GM18858 (cell line): ENCODE results near the gene IRAK2.
A peak's percentile ranks its signal among the peaks of the same experiment; 100 is the strongest.

Experiments
- ATAC-seq: cut with Tn5 transposase; IDR thresholded peaks from one replicate; pipeline ENCODE4 v1.9.1; 2021; ENCODE audit not compliant: unreplicated experiment

Gene IRAK2

DNA sequence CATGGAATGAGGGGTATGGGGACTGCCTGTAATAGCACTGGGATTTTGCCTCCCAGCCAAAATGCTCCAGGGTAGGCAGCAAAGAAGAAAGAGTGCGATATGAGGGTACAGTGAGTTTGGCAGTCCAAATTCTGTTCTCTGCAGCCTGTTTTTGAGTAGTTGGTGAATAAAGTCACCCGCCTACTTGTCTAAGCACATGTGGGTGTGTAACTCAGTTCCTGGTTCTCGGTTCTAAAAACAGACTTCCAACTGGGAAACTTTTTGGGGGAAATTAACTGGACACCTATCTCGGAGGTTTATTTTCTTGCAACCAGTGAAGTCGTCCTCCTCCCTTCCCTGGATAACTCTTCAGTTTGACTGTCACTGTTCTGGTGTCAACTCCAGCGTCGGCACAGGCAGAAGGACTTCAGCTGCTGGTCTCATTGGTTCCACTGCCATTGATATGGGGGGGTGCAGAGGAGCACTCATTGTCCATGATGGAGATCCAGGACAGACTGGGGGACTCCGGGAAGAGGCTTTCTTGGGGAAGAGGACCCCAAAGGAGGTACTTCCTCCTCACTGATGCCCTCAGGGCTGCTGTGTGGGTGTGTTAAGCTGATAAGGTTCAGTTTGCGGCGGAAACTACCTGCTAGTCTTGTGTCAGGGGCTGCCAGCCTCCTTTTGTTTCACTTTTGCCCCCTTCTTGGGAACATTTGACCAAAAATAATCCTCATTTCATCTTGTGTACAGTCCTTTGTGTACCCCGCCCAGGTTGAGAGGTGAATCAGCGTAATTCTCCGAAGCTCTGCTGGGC lies 114.9 kb downstream of the IRAK2 start:
- no peak for ATAC-seq

DNA sequence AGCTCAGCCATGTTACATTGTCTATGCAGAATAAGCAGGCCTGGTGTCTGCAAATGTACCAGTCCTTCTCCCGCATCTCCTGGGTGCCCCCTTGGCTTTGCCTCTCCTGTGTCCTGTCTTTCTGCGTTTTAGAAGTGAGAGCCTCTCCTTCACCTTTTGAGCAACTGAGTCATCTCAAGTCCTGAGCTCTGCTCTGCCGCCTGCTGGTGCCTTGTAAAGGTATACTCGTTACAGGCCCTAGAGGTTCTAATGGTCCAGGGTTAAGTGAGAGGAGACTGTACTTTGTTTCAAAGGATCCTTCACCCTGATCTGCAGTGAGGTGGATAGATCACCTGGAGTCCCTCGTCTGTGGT lies 115.4 kb downstream of the IRAK2 start:
- no peak for ATAC-seq

DNA sequence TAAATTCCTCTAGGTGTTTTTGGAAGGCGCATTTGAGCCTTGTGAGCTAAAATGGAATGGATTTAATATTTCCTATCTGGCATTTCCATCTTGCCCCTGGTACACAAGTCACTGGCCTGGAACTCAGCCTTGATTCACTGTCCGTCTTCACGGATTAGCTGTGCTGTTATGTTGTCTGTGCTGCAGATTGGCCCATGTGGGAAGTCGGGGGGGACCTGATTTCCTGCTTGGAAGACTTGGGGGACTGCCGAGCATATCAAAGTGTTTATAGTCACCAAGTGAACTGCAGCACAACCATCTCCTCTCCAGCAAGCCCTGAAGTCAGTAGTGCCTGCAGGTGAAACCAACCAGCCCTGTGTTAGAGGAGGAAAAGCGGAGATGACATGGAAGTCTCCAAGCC lies 115.9 kb downstream of the IRAK2 start:
- no peak for ATAC-seq

DNA sequence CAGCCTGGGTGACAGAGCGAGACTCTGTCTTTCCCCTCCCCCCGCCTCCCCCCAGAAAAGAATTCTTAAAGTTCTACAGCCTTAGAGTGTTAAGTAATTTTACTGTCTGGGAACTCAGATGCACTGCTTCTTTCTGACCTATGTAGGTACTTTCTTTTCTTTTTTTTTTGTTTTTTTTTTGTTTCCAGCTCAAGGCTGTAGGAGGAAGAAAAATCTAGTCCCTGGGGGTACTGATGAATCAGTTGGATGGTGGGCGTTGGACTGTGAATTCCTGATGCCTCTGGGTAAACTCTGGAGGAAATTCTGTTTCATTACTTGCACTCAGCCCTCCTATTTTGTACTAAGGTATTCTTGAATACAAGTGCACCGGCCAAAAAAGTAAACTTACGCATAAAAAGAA lies 117.2 kb downstream of the IRAK2 start:
- no peak for ATAC-seq

DNA sequence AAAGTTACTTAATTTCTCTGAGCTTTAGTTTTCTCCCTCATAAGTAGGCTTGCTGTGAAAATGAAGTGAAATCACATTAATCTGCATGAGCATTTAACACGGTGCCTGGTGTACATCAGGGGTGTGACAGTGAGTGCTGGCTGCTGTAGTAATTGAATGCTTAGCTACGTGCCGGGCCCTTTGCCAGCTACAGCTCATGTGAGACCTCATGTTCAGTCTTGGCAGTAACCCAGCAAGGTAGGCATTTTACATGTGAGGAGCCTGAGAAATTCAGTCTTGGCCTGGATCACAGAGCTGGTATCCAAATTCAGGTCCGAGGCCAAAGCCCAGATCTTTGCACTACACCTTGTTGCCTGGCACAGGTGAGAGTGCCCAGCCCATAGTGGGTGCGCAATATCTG lies 118.9 kb downstream of the IRAK2 start:
- no peak for ATAC-seq

DNA sequence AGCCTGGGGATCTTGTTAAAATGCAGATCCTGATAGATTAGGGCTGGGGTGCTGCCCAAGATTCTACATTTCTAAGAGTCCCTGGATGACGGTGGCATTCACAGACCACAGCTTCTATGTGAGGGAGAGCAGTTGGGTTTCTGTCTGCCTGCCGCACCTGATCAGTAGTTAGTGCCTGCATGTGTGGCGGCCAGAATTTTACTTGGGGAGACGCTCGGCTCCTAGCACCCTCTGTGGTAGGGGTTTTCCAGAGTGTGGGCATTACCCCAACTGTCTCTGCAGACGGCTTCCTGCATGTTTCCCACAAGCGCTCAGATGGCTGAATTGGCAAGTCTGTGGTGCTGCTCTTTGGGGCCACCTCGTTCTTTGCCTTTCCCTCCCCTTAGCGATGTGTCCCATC lies 119.8 kb downstream of the IRAK2 start:
- no peak for ATAC-seq

DNA sequence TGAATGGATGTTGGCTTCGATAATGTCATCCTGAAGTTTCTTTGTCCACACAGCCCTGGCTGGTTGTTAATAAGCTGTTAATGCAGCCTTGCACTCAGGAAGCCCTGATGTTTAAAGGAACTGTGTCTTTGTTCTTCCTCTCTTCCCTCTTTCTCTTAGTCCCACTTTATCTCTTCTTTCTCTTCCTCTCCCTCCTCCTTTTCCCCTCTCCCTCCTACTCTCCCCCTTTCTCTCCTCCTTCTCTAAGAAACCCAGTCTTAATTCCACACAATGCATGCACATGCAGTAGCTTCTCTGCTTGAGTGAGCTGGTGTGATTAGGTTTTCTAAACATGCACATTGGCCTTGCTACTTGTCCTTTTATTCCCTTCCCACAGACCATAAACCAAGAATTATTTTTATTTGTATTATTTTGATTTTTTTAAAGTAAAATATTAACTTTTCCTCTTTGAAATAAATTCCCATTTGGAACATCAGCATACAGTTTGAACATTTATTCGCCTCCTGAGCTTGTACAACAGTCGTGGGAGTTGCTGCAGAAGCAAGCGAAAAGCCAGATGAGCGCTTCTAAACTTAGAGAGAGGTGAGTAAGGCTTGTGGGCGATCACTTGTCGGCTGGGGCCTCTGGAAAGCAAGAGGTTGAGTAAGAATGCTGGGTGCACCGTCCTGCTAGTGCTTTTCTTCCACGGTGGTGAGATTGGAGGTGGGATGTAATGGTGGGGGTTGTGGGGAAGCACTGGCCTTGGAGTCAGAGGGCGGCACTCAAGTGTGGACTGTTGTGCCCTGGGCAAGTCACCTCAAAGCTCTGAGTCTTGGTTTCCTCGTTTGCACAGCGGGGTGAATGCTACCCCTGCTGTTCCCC lies 120.8 kb downstream of the IRAK2 start:
- no peak for ATAC-seq

DNA sequence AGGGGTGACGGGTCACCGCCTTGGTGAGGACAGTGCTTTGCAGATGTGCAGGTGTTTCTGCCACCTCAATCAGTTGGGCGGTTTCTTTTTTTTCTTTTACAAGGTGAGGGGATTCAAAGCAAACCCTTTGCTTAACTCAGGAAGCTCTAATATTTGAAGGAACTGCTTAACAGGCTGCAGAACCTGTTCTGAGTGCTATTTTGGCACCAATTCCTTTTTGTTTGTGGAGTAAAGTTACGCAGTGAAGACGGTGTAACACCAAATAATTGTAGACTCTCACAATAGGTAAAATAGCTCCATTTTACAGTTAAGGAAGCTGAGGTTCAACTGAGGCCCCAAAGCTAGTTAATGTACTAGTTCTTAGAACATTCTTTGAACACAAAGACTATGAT lies 121.4 kb downstream of the IRAK2 start:
- no peak for ATAC-seq

DNA sequence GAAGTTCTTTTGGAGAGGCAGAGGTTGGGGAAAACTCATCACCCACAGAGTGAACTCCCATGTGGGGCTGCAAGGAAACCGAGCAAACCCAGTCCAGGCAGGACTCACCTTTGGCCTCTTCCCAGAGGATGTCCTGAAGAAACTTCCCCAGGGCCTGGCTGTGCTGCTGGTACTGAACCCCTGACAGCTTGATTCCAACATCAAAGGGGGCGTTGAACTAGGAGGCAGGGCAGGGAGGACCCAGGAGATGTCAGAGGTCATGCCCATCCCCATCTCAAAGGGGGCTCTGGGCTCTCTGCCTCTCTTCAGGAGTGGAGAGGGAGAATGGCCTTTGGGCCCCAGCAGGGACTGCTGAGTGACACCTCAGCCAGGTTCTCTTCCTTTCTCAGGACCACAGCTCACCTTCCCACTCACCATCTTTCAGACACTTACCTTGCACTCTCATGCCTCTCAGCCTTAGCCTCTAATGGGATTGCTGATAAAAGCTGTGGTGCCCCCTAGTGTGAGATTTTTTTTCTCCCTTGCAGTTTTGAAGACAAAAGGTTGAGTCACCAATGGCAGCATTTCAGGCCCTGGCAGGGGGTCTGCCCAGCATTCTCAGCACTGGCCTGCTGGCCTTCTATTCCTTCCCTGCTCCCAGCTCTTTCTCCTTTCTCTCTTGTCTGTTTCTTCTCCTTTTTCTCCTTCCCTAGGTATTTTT lies 122.0 kb downstream of the IRAK2 start:
- no peak for ATAC-seq

DNA sequence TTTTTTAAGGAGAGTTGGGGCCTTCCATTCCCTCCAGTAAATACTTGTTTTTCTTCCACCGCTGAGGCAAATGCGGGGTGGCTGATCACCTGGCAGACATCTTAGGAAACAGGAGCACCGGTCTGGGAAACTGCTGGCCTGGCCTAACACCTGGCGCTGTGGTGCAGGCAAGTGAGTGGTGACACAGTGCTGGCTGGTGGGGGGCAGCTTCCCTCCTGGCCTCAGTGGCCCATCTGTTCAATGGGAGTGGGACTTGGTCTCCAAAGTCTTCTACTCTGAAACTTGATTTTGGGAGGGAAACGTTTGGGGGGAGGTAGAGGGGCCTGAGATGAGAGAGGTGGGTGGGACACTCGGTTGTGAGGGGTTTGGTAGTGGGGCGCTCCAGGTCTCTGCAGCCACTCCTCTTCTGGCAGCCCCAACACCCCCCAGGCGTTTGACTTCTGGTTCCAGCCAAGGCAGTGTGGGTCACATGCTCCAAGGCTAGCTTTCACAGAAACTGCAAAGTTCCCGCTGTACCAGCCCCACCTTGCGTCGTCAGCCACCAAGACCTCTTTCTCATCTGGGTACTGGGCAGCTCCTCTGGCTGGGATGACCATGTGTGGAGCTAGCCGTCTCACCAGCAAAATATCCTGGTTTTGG lies 123.3 kb downstream of the IRAK2 start:
- ATAC-seq: no peak

DNA sequence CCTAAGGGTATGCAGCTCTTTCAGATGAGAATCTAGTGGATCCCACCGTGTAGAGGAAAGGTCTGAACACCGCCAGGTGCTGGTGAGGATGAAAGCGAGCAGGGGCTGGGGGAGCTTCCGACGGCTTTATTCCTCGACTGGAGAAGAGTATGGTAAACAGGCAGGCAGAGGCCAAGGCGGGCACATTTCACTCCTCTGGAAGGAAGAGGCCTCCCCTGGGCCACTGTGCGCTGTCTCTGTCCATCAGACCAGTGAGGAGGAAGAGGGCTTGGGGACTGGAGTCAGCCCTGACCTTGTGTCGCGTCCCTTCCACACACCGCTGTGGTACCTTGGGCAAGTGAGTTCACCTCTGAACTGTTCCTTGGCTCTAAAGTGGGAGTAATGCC lies 123.8 kb downstream of the IRAK2 start:
- ATAC-seq: no peak

DNA sequence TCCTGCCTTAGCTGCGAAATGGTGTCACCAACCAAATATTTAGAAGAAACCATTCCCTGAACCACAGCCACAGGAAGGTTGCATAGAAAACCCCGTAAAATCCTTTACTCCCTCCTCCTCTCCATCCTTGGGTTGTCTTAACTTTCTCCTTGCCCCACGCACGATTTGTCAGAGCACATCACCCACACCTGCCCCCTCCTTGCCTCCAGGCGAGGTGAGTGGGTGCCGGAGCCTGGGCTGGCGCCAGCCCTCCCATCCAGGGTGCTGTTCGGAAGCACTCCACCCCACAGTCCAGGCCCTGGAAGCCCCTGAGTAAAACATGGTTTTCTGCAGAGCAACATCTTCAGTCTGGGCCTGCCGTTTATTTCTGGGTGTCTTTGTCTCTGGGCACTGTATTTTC lies 124.4 kb downstream of the IRAK2 start:
- no peak for ATAC-seq

DNA sequence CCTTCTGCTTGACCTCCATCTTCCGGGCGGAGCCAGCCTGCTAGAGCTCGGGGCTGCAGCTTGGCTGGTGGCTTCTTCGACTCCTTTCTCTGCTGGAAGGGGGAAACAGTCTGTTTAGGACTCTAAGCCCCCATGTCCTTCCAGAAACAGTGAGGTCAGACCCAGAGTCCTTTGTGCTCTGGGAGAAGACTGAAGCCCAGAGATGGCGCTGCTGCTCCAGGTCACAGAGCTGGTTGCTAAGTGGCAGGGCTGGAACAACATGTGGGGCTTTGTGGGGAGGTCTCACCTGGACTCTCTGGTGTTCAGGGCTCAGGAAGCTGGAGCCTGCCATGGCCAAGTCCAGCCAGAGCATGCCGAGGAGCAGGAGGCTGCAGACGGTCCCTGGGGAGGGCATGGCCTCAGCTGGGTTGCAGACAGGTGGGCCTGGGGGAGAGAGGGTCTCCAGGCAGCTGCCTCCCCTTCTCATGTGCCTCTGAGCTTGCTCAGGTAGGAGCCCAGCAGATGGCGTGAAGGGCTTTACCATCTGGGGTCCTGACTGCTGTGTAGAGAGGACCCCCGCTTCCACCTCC lies 125.2 kb downstream of the IRAK2 start:
- no peak for ATAC-seq

DNA sequence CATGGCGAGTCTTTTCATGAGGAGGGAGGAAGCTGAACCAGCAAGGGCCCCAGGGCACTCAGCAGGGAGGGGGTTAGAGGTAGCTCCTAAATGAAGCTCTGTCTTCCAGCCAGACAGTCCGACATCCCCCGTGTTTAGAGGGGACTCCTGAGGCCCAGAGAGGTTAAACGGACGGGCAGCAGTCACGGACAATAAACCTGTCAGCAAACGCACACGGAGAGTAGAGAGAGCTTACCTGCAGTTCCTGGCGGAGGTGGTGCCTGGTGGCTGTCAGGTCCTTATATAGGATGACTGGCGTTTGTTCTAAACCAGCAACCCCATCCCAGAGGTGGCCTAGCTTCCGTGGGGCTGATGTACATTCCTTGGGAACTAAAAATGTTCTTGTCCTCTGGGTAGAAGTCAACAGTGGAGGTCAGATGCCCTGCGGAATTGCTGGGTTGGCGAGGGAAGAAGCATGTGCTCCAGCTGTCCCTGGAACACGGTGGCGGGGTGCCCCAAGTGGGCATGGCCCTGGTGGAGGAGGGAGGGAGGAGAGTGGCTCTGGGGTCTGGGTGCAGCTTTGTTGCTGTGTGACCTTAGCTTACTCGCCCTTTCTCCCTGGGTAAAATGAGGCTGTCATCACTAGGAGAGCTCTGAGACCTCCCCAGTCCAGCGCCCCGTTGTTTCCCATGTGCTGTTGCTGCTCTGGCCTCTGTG lies 125.9 kb downstream of the IRAK2 start:
- ATAC-seq: no peak

DNA sequence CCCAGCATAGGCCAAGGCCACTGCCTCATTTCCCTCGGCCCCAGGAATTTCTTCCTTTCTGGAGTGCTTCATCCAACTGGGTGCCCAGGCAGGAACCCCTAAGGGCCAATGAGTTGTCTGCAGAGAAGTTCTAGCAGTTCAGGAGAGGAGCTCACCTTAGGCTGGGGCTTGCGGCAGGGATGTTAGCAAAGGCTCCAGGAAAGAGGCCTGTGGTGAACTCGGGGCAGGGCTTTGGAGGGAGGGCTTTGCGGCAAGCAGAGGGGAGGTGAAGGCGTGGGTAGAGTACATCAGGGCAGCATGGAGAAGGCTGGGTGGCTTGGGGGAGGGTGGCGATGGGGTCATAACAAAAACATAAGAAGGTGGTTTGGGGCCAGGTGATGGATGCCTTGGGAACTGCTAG lies 126.9 kb downstream of the IRAK2 start:
- no peak for ATAC-seq

DNA sequence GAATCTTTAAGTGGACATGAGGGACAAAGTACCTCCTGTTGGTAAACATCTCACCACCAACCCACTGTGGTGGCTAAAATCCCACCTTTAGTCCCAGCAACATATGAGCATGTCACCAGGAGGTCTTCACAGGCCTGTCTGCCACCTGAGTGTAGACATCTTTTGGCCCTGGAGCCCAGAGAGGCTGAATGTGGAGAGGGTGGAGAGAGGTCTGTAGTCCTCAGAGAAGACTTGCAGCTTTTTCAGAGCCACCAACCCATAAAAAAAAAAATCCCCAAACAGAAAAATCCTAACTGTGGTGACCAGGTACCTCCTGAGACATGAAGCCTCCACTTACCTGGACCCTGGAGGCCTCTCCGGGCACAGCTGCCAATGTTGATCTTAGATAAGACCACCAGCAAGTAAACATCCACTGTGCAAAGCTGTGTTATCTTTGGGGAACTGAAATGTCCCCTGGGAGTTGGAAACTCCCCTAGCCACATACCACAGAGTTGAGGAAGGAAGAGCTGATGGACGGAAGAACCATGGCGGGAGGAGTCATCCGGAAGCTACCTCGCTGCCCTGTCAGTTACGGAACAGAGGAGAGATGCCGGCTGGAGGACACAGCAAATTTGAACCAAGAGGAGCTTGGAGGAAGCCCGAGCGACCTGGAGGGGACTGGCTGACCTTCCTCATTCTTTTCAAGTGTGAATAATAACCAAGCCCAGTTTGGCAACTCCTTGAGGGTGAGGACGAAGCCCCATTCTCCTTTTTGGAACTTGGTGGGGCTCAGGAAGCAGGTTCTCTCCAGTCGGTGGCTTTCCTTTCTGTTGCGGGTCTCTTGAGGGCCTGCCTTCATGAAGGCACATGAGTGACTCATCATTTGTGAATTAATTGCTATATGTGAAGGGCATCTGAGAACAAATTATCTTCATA lies 128.0 kb downstream of the IRAK2 start, which contains the start of gene GHRL:
GHRL (minus strand) TSS at position 443 of the 915 bp plus-strand sequence. CDS start 2,767 bp downstream, outside the sequence.
- ATAC-seq: peak; percentile 73
